GM21381 (cell line): ENCODE data around the gene TGM2.

Experiments used
- ATAC-seq: cut with Tn5 transposase; IDR thresholded peaks from one replicate; pipeline ENCODE4 v1.9.1; 2021; ENCODE audit warnings: mild to moderate bottlenecking, moderate library complexity; ENCODE audit not compliant: unreplicated experiment

The TGM2 gene

DNA sequence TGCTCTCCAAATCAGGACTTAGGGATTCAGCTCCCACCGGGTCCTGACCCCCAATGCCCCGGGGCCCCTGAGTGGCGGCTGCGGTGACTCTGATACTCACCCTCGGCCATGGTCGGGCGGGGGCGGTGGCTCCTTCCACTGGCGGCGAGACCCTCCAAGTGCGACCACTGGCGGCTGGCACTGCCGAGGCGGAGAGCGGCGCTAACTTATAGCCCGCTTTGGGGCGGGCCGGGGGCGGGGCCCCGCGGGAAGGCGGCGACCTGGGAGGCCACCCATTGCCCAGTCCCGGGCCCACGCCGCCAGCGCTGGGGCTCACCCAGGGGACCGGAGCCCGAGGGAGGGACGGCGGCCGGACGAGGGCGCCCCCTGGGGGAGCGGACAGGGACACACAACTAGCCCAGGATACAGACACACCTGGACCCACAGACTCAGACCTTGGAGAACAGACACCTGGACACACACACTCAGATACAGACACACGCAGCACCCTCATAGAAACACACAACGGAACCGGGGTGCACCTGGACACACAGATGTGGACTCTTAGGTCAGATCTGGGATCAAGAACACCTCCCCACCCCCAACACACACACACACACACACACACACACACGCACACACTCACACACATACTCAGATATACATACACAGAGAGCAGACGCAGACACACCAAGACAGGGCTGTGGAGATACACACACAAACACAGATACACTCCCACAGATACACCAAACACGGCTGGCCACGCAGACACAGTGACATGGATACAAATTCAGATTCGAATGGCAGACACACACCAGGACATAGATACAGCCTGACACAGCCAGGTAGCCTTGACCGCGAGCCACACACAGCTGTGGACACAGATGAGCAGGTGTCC lies at the start of gene TGM2:
Gene TGM2, minus strand, starts transcription at position 182 of the 877 bp plus-strand sequence. Its CDS starts 72 bp downstream, at position 110.
- ATAC-seq: peak; percentile 78

DNA sequence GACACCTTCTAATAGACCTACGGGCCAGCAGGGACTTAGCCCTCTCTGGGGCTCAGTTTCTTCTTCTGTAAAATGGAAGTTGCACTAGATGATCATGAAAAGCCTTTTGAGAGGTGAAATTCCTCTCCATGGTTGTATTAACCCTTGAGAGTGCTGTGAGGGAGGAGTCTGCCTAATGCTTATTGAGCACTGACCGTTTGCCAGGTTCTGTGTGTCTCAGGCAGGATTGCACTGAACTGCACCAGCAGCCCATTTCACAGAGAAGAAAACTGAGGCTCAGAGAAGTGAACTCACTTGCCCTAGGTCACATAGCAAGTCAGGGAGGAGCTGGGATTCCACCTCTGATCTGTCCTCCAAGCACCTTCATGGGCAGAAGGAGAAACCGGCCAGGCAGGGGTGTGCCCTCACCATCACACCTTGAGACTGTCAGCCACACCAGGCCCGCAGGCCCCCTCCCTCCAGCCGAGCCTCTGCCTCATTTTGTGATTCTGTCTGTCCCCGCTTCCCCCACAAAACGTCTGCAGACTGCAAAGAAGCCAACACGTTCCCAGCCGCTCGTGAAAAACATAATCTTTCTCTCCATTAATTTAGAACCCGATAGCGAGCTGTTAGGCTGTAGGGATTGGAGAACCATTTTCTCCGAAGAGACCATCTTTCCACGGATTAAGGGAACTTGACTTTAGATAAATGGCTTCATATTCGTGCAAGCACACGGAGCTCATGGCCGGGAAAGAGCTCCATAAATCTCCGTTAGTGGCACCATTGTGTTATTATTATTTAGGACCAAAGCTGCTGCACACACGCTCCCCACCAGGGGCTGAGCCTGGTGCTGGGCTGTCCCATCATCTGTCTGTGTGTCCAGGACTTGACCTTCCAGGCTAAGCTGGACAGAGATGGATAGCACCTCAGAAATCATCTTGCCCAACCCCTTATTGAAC lies 49.5 kb upstream of the TGM2 start:
- no peak for ATAC-seq

DNA sequence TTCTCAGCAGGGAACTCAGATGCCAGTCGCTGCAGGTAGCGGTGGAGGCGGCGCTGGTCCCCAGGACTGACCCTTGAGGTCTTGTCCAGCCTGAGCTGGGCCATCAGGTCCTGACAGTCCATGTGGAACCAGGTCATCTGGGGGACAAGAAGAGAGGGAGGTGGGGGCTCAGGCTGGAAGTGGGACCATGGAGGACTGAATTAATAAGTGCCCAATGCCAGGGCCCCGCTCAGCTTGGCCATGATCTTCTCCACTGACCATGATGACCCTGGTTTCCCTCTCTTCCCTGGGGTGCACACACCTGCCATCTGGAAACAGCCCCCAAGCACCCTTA lies 48.5 kb upstream of the TGM2 start:
- no peak for ATAC-seq

DNA sequence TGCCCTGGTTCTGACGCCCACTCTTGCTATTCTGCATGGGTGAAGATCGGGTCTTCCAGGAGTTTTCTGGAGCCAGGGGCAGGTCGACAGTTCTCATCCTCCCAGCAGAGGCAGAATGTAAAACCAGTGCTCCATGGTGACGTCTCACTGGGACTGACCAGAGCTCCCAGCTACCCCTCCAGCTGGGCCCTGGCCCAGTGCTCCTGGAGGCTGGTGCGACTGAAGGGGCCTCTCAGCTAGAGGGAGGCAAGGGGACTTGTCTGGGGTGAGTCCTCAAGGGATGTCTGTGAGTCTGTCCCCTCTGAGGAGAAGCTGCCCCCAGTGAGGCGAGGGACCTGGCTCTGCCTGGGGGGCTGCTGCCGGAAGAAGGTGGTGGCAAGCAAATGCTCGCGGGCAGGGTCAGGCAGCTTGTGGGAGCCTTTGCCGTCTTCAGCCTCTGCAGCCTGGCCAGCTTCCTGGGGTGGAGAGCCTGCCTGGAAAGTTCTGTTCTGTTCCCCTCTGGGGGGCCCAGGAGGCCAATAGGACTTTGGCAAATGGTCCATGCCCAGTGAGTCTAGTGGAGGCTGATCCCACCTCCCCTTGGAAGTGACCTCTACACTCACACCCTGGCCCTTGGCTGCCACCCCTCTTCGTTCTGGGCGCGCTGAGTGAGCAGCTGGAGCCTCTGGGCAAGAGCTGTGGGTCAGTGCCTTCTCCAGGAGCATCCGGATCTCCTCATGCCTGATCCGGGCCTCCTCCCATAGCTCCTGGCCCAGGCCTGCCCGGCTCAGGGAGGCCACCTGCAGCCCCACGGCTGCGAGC lies 47.9 kb upstream of the TGM2 start:
- no peak for ATAC-seq

DNA sequence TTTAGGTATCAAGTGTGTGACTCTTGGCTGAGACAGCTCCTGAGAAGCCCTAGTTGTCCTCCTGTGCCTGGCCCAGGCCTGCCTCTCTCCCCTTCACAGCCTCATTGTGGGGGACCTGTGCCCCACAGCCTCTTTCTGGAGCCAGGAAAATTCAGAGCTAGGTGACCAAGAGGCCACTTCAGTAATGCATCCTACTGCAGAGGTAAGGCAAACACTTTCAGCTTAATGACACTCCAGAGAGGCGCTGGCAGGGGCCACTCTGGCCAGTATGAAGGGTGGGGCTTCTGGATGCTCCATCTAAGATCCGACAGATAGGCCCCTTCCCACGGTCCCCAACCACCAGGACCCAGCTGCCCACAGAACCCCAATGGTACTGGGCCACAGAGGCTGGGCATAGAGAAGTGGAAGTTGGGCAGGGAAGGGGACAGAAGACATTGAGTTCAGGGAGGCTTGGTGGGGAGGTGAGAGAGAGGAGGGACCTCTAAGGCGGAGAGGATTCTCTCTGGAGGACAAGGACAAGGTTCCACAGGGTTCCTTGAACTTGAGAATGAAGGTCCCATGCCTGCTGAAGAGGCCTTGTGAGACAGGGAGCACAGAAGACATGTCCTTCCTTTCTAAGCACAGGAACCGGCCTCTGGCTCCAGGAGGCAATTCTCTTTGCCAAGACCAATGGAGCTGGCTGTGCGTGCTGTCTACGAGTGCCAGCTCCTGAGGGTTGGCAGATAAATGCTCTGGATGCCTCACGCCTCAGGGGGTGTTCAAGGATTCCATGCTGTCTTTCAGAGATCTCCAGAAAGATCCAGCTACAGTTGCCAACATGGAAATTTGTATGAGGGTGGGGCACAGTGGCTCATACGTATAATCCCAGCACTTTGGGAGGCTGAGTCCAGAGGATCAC lies 46.4 kb upstream of the TGM2 start:
- ATAC-seq: no peak

DNA sequence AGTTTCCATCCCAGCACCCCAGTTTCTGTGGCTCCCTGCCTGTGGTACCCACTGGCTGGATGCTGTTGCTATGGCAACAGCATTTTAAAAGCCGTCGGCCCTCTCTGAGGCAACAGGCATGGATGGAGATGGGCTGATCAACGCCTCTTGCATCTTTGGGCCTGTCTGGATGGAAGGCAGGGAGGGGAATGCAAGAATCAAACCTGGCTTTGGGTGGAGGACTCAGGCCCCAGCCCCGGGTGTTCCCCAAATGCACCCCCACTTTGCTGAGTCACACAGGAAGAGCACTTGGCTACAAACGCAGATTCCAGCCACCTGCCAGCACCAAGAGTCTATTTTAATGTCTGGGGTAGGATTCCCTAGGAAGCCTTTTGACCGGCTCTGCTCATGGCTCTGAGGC lies 45.7 kb upstream of the TGM2 start:
- no peak for ATAC-seq

DNA sequence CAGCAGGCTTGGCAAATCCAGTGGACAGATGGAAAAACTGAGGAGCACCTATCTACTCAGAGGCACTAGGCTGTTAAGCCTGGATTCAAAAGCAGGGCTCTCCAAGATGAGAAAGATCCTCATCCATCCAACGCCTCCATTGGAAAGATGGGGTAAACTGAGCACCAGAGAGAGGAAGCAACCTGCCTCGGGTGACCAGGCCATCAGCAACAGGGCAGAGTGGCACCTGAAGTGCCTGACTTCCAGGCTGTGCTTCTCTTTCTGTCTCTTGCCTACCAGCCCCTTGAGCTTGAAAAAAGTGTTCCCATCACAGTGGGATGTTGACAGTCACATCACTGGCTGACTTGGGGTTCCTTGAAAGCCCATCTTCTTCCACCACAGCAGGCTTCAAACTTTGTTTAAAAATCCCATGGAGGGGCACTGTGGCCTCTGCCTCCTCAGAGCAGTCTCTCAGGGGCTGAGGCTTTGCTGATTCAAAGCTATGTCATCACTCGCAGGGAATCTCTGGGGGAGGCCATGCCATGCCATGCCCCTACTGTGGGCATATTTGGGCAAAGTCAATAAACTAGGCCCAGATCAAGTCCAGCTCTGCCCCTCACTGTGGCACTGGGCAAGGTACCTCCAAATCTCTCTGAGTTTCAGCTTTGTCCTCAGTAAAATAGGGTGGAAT lies 44.8 kb upstream of the TGM2 start:
- no peak for ATAC-seq

DNA sequence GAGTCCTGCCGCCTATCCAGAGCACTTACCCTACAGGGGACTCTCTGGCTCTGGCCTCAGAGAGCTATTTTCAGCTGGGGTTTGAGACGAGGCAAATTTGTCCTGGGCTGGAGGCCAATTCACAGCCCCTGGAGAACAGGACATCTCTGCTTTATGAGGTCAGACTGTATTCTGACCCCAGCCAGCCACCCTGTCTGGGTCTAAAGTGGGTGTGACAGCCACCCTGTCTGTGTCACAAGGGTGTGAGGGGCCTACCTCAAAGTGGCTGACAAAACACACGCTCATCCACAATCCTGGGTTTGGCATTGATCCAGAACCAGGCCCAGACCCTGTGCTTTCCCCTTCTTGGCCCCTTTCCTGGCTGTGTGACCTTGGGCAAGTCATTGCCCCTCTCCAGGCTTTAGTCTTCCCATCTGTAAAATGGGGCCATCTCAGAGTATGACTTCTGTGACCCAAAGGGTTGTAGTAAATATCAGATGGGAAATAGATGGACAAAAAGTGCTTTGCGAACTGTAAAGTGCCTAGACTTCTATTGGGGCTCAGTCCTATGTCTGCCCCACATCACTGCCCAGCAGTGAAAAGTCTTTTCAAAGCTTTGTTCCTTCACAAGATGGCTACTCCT lies 44.1 kb upstream of the TGM2 start:
- ATAC-seq: no peak

DNA sequence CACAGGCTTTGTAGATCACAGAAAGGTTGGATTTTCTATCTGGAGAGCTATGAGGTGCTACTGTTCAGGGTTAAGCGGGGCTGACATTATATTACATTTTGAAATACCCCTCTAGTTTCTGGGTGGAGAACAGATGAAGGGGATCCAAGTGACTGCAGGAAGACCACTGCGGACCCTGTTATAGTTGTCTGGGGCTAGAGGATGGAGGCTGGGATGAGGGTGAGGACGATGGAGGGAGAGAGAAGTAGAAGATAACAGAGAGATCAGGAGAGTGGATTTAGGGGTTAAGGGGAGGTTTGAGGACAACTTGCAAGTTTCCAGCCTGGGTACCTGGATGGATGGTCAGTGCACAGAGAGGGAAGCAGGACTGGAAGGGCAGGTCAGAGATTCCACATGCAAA lies 43.5 kb upstream of the TGM2 start:
- no peak for ATAC-seq

DNA sequence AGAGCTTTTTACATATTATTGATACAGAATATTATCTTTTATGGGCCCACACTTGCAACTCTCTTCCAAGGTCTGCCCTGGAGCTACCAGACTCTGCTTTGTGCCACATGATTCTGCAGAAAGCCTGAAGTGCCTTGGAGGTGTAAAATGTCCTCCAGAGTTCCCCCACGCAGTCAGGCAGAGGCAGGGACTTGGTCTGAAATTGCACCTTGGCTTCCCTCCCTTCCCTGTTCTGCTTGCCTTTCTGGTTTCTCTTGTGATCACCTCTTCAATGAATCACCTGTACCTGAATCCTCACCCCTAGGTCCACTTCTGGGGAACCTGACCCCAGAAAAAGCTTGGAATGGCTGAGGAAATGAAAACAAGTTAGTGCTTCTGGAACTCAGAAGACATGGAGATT lies 43.0 kb upstream of the TGM2 start:
- no peak for ATAC-seq

DNA sequence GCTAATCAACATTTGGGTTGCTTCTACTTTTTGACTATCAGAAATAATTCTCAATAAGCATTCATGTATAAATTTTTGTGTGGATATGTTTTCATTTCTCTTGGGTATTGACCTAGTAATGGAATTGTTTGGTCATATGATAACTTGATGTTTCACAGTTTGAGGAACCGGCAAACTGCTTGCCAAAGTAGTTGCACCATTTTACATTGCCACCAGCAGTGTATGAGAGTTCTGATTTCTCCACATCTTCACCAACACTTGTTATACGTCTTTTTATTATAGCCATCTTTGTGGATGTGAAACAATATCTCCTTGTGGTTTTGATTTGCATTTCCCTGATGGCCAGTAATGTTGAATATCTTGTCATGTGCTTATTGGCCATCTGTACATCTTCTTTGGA lies 42.6 kb upstream of the TGM2 start:
- ATAC-seq: no peak

DNA sequence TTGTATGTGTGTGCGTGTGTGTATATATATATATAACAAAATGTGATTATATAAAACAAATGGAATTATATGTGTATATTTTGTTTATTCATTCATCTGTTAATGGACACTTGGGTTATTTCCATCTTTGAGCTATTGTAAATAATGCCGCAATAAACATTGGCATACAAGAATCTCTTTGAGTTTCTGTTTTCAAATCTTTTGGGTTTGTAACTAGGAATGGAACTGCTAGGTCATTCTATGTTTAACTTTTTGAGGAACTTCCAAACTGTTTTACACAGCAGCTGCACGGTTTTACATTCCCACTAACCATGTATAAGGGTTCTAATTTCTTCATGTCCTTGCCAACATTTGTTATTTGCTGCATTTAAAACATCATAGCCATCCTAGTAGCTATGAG lies 39.9 kb upstream of the TGM2 start:
- ATAC-seq: no peak

DNA sequence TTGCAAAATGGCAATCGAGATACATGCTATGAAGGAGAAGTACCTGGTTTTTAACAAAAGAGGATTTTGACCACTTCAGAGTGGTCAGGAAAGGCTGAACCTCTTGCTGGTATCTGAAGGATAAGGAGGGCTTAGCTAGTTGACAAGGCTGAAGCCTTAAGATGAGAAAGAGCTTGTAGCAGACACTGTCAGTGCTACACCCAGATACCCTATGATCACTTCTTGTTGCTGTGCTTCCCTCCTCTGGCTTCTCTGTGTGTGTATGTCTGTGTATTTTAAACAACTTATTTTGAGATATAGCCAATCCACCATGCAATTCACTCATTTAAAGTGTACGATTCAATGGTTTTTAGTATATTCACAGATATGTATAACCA lies 38.9 kb upstream of the TGM2 start:
- ATAC-seq: no peak

DNA sequence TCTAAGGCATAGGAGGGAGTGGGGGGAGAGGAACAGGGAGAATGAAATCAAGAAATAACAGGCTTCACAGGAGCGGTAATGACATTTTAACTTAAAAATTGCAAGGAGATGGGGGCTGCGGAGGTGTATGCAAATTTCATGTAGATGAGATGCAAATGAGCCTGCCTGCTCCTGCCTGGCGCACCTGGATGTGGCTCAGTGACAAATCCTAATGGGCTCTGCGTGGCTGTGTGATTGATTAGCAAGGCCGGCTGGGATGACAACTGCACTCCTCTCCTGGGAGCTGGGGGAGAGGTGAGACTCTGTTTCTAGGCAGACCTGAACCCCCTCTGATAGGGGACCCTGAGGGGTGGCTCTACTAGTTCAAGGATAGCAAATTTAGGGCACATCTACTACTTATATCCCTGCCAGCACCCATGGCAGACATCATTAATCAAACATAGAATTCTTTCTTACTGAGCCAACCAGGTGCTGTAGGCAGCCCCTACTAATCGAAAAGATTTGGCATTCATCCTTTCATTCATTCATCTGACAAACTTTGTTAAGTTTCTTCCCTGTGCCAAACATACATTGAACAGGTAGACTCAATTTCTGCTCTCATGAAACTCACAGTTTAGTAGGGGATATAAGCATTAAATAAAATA lies 38.4 kb upstream of the TGM2 start:
- no peak for ATAC-seq

DNA sequence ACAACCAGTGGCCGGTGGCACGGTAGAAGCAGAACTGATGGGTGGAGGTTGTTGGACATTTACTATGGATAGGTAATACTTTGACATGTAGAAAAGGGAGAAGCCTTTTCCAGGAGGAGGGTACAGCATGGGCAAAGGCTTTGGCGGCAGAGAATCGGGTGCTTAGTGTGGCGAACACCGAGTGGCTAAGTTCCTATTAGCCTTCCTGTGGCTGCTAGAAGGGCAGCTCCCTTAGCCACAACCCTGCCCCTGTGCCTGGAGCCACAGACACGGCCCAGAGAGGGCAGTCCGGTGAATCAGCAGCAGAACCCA lies 37.9 kb upstream of the TGM2 start:
- no peak for ATAC-seq

DNA sequence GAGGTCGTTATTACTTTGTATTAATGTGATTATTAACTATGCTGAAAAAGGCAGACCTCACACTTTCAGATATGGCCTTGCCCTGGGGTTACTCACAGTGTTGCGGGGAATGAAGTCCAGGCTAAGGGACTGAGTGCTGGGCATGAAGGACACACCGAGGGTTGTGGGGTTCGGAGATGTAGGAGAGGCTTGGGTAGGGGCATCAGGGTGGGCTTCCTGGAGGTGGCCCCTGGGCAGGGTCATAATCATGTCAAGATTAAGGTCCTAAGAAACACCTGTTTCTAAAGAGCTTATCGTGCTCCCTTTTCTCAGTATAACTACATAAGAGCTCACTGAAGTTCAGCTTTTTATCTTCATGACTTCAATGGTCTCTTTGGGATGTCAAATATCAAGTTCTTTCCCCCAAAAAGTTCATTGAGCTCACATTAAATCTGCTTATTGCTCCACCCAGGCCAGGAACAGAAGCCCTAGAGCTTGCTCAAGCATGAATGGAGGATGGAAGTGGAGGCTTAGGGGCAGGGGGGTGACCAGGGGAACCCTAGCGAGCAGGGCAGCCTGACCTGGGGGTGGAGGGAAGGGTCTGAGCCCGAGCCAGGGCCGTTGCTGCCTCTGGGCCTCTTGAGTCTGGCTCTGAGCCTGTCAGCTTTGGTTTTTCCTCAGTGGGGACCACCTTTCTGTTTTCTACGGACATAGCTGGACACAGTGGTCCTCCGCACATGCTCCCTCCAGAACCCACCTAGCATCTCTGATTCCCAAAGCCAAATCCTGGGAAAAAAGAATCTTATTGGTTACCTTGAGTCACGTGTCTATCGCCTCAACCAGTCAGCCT lies 37.3 kb upstream of the TGM2 start:
- ATAC-seq: no peak

DNA sequence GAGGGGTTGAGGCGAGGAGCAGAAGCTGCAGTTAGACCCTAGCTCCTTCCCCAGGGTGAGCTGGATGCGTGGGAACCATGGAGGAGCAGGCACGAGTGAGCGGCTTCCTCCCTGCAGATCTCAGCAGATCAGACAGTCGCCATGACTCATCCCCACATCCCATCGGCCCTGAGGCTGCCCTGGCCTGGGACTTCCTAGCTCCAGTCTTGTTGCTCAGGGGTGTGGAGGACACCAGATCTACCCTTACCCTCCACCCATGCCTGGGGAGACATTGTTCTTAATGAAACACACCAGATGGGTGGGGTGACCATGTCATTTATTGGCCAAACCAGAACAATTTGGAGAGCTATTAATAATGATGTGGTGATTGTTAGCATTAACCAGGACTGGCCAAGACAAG lies 36.3 kb upstream of the TGM2 start:
- no peak for ATAC-seq

DNA sequence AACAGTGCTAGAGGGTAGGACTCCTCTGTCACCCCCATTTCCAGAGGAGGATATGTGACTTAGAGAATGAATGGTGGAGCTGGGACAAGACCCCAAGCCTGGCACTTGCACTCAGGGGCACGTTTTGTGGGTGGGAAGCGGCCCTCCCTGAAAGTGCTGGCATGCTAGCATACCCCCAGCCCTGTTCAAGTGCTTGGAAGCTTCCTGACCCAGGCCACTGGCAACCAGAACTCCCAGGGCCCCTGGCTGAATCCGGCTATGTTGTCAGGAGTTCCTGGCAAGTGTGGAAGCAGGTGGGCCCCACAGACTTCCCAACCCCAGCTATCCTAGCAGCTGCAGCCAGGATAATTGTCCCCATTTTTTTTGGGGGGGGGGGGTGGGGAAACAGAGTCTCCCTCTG lies 35.6 kb upstream of the TGM2 start:
- no peak for ATAC-seq
